OCI-LY7 (cell line): ENCODE results near the gene FEM1A. TPM values are rescaled to one million over a fixed set of nuclear protein-coding genes. Genes with fewer than 3 reads are reported as not detected.
"Not testable (repeated sequence)": the region's sequence is repeated elsewhere in the genome, so short reads cannot be mapped to it uniquely, and the experiment has no call there.

ENCODE experiments used
- BruUV-seq: library from RNA; stranded (reverse); fragments of 400-500 nt; replicated peaks from 2 replicates; lab custom pipeline; 2021; lab: Mats Ljungman, UMichigan
- CTCF ChIA-PET: fragments of 300-600 bp; sonication (Branson Sonifier 250); formaldehyde crosslinking; loops from one replicate; lab custom pipeline; 2022; ENCODE audit warnings: antibody characterized with exemption; ENCODE audit not compliant: unreplicated experiment; lab: Charles Lee
- POLR2A ChIA-PET: fragments of 300-600 bp; sonication (Branson Sonifier 250); formaldehyde crosslinking; loops from one replicate; lab custom pipeline; 2022; ENCODE audit warnings: antibody characterized with exemption; lab: Charles Lee
- DNase-seq: peaks from one replicate; pipeline ENCODE4 v3.0.0-alpha.2; 2015; ENCODE audit warnings: low spot score
- H2AFZ ChIP-seq: fragments of 200-600 bp; sonication (generic), shearing (Covaris generic); 2 replicates; pipeline ENCODE4 v1.6.1; 2014; ENCODE audit warnings: mild to moderate bottlenecking, antibody characterized with exemption, low read length, moderate library complexity
- H3K27ac ChIP-seq: fragments of 200-600 bp; sonication (generic); 2 replicates; pipeline ENCODE4 v1.5.1; 2014; ENCODE audit warnings: mixed run types, low read depth, mild to moderate bottlenecking, moderate library complexity, low read length, inconsistent platforms; ENCODE audit not compliant: poor library complexity, severe bottlenecking
- H3K36me3 ChIP-seq: fragments of 200-600 bp; sonication (generic); 2 replicates; pipeline ENCODE4 v1.6.1; 2014; ENCODE audit warnings: mild to moderate bottlenecking, antibody characterized with exemption, low read length, moderate library complexity, mixed read lengths; ENCODE audit not compliant: insufficient read depth
- H3K4me1 ChIP-seq: fragments of 200-600 bp; sonication (generic); 2 replicates; pipeline ENCODE4 v1.5.1; 2014; ENCODE audit warnings: mild to moderate bottlenecking, low read length; ENCODE audit not compliant: insufficient read depth, poor library complexity, severe bottlenecking
- H3K4me2 ChIP-seq: fragments of 200-600 bp; sonication (generic); 2 replicates; pipeline ENCODE4 v1.6.1; 2014; ENCODE audit warnings: mild to moderate bottlenecking, low read length
- H3K4me3 ChIP-seq: fragments of 200-600 bp; sonication (generic); 2 replicates; pipeline ENCODE4 v1.5.1; 2014; ENCODE audit warnings: mild to moderate bottlenecking, low read depth, low read length; ENCODE audit not compliant: poor library complexity, severe bottlenecking
- H3K79me2 ChIP-seq: fragments of 200-600 bp; sonication (generic); 2 replicates; pipeline ENCODE4 v1.6.1; 2016; ENCODE audit warnings: low read depth, mild to moderate bottlenecking, low read length, moderate library complexity, mixed read lengths; ENCODE audit not compliant: insufficient read depth
- H3K9me2 ChIP-seq: fragments of 200-600 bp; sonication (generic); 2 replicates; pipeline ENCODE4 v1.6.1; 2016; ENCODE audit warnings: mild to moderate bottlenecking, low read length, mixed read lengths; ENCODE audit not compliant: insufficient read depth
- H3K9me3 ChIP-seq: fragments of 200-600 bp; sonication (generic); 2 replicates; pipeline ENCODE4 v1.6.1; 2014; ENCODE audit warnings: mild to moderate bottlenecking, mixed run types, low read length, mixed read lengths
- H4K20me1 ChIP-seq: fragments of 200-600 bp; sonication (generic); 2 replicates; pipeline ENCODE4 v1.6.1; 2014; ENCODE audit warnings: mild to moderate bottlenecking, antibody characterized with exemption, low read length, moderate library complexity, mixed read lengths; ENCODE audit not compliant: insufficient read depth
- EZH2phosphoT487 ChIP-seq: fragments of 200-600 bp; sonication (generic); IDR thresholded peaks from 2 replicates; pipeline ENCODE4 v1.6.1; 2018; ENCODE audit warnings: low read depth, borderline replicate concordance, mild to moderate bottlenecking, mixed run types, antibody characterized with exemption, low read length, moderate library complexity, mixed read lengths
- intact Hi-C: fragments of 100-400 bp; cut with micrococcal nuclease; formaldehyde crosslinking; loops from one replicate; pipeline ENCODE4 v1.10.0; 2022; ENCODE audit not compliant: unreplicated experiment
- total RNA-seq, 2 experiments: library from RNA; depleted of rRNA in 1 of 2; stranded (reverse); fragments of >200 nt in 1 of 2; shearing (Covaris generic) in 1 of 2; gene quantifications; 2 replicates each; pipeline ENCODE4 v1.2.3, GENCODE V29; 2014 to 2022
- TF ChIP-seq, protein P1 (sequence below): fragments of 200-600 bp; sonication (generic); conservative IDR thresholded peaks from 2 replicates; pipeline ENCODE4 v1.5.1; 2014; ENCODE audit warnings: mild to moderate bottlenecking, antibody characterized with exemption, low read length, moderate library complexity, mixed read lengths

The FEM1A gene
- total RNA-seq, 2 experiments from 2014 or later = 15.8 to 17.5 TPM

GRCh38 chr19:4802711-4803110 is 11.2 kb downstream of the FEM1A start:
- Histone ChIP-seq H2AFZ (no peak overlapping the region), H3K9me2 (no peaks in the 10 kb centered on the region), H4K20me1 (no peaks in the 10 kb centered on the region), H3K79me2 (no peaks in the 10 kb centered on the region), H3K27ac (no peak overlapping the region), H3K4me1 (peaks cover 10% of the 10 kb centered on the region), H3K36me3 (peaks cover 6% of the 10 kb centered on the region), H3K4me3 (no peak overlapping the region), H3K9me3 (no peaks in the 10 kb centered on the region), H3K4me2 (no peak overlapping the region)
- no TSS peak for BruUV-seq
- CTCF ChIA-PET = no interaction called here
- TF ChIP-seq, protein P1, sequence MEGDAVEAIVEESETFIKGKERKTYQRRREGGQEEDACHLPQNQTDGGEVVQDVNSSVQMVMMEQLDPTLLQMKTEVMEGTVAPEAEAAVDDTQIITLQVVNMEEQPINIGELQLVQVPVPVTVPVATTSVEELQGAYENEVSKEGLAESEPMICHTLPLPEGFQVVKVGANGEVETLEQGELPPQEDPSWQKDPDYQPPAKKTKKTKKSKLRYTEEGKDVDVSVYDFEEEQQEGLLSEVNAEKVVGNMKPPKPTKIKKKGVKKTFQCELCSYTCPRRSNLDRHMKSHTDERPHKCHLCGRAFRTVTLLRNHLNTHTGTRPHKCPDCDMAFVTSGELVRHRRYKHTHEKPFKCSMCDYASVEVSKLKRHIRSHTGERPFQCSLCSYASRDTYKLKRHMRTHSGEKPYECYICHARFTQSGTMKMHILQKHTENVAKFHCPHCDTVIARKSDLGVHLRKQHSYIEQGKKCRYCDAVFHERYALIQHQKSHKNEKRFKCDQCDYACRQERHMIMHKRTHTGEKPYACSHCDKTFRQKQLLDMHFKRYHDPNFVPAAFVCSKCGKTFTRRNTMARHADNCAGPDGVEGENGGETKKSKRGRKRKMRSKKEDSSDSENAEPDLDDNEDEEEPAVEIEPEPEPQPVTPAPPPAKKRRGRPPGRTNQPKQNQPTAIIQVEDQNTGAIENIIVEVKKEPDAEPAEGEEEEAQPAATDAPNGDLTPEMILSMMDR = no peak
- no peak for TF ChIP-seq EZH2phosphoT487
- intact Hi-C loops = no loop called here
- DNase-seq = no peak
- POLR2A ChIA-PET = no interaction called here

DNA sequence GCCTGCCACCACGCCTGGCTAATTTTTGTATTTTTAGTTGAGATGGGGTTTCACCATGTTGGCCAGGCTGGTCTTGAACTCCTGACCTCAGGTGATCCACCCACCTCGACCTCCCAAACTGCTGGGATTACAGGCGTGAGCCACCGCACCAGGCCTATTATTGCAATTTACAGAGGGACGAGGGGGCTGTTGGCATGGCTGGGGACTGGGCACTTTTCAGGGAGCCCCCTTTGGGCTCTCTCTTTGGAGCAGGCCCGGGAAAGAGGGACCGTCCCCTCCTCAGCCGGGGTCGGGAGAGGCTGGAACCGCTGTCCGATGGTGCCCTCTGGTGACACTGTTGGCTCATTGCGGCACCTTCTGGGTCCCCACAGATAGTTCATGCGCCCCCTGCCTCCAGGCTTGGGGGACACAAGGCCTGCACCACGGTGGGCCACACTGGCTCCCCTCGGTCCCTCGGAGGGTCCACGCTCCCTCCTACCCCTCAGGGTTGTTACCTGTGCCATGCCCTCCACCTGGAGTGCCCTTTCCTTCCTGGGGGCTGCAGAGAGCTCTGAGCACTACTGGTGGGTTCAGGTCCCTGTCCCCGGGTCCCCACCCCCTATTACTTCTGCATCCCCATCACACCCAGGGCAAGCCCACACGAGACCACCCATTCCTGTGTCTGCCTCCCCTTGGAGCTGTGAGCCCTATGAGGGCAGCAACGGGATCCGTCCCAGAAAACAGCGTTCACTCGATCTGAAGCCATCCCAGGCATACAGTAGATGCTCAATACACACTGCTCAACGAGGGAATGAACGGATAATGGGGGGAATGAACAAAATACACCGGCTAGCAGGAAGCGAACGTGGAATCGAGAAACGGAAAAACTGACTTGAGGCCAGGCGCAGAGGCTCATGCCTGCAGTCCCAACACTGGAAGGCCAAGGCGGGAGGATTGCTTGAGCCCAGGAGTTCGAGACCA is 12.5 kb downstream of the FEM1A start:
- no TSS peak for BruUV-seq
- Histone ChIP-seq H3K27ac (no peak overlapping the region), H4K20me1 (no peaks in the 10 kb centered on the region), H3K9me2 (no peaks in the 10 kb centered on the region), H3K4me3 (no peak overlapping the region), H3K36me3 (no peaks in the 10 kb centered on the region), H2AFZ (0 out of 2 replicates have a peak overlapping the region, but pooled peaks have one; percentile 2), H3K79me2 (no peaks in the 10 kb centered on the region), H3K4me1 (peaks cover 15% of the 10 kb centered on the region), H3K4me2 (no peak overlapping the region), H3K9me3 (no peaks in the 10 kb centered on the region)
- peak; percentile 85 for DNase-seq
- ChIA-PET POLR2A (interaction anchor here (0.6 to 1.2 kb wide), 2 partner anchors 13 to 75 kb away, joined by 4 to 6 read pairs; no protein-coding TSS in a partner anchor), CTCF (interaction anchor here (0.7 kb wide), 1 partner anchor 61 kb away, joined by 3 read pairs; no protein-coding TSS in a partner anchor)
- TF ChIP-seq EZH2phosphoT487 = no peak
- TF ChIP-seq, protein P1 = peak; percentile 92
- intact Hi-C loops = loop anchor here (1.0 kb wide), 1 partner anchor 72 kb away; no protein-coding TSS in a partner anchor

DNA sequence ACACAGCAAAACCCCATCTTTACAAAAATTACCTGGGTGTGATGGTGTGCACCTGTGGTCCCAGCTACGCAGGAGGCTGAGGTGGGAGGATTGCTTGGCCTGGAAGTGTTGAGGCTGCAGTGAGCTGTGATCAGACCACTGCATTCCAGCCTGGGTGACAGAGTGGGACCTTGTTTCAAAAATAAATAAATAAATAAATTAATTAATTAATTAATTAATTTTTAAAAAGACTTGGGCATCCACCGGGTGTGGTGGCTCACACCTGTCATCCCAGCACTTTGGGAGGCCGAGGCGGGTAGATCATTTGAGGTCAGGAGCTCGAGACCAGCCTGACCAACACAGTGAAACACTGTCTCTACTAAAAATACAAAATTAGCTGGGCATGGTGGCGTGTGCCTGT is 13.6 kb downstream of the FEM1A start:
- H4K20me1 ChIP-seq, intact Hi-C loops, H3K9me2 ChIP-seq, H2AFZ ChIP-seq, CTCF ChIA-PET, H3K36me3 ChIP-seq, H3K9me3 ChIP-seq, H3K4me3 ChIP-seq, DNase-seq, H3K4me2 ChIP-seq, H3K27ac ChIP-seq, BruUV-seq, H3K79me2 ChIP-seq: not testable (repeated sequence)
- peaks cover 21% of the 10 kb centered on the region for H3K4me1 ChIP-seq
- POLR2A ChIA-PET = interaction anchor here (1.2 kb wide), 1 partner anchor 14 kb away, joined by 6 read pairs; no protein-coding TSS in a partner anchor
